ENCODE data around the gene EFEMP1. TPM values are rescaled to one million over a fixed set of nuclear protein-coding genes. Genes with fewer than 3 reads are reported as not detected.
"Not testable (repeated sequence)": the region's sequence is repeated elsewhere in the genome, so short reads cannot be mapped to it uniquely, and the experiment has no call there.

The EFEMP1 gene
- total RNA-seq, 4 donors from 2014 or later: 113 to 253 (median 137) TPM

GRCh38 chr2:55827855-55828254, 95.7 kb downstream of the EFEMP1 start:
- H3K27ac ChIP-seq: no peak overlapping the region

GRCh38 chr2:55827428-55827827, 96.2 kb downstream of the EFEMP1 start:
- H3K4me3 ChIP-seq; H3K9me3 ChIP-seq; H3K4me1 ChIP-seq; H3K36me3 ChIP-seq; H3K27ac ChIP-seq; DNase-seq (ENCODE audit: low spot score in 2 of 2); H3K27me3 ChIP-seq: not testable (repeated sequence)
- 86 to 94% methylated on average over 2 of the region's 2 CpGs for WGBS, 2 donors

More at GRCh38 chr2:55827855-55828254, 95.7 kb downstream of the EFEMP1 start:
- no peaks in the 10 kb centered on the region for H3K4me1 ChIP-seq
- no peak for TF ChIP-seq POLR2A (IDR thresholded peaks at IDR 0.05)
- no peak for TF ChIP-seq CTCF (IDR thresholded peaks at IDR 0.05)
- TF ChIP-seq EP300 (IDR thresholded peaks at IDR 0.05): no peak
- H3K27me3 ChIP-seq: no peaks in the 10 kb centered on the region
- H3K9me3 ChIP-seq: peaks cover 0 to 2% (median 0%) of the 10 kb centered on the region in 4 donors
- no peak overlapping the region for H3K4me3 ChIP-seq
- DNase-seq (ENCODE audit: low spot score in 2 of 2): no peak
- WGBS, 2 donors: 88 to 89% methylated on average over 1 of the region's 1 CpG
- H3K36me3 ChIP-seq: no peaks in the 10 kb centered on the region

DNA sequence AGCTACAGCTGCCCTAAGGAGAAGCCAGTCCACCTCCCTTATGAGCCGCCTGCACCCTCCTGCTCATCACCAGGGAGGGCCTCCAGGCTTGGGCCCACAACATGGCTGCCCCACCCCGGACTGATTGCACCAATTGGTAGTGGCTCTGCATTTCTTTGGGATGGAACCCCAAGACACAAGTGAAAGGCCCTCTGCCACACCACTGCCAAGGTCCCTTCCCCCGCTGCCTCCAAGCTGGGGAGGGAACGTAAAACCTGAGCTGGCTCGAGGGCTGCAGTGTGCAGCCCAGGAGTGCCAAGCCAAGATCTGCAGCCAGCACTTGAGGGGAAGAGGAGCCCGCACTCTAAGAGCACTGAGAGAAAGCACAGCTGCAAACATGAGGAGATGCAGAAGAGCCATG, 97.3 kb downstream of the EFEMP1 start:
- no peak overlapping the region for H3K4me3 ChIP-seq
- no peaks in the 10 kb centered on the region for H3K9me3 ChIP-seq
- no peak overlapping the region for H3K27ac ChIP-seq
- H3K4me1 ChIP-seq: no peaks in the 10 kb centered on the region
- no peaks in the 10 kb centered on the region for H3K27me3 ChIP-seq
- 86 to 96% methylated on average over 6 of the region's 6 CpGs for WGBS, 2 donors
- no peak for DNase-seq (ENCODE audit: low spot score in 2 of 2)
- TF ChIP-seq CTCF (IDR thresholded peaks at IDR 0.05) (no peak), EP300 (IDR thresholded peaks at IDR 0.05) (no peak)
- no peaks in the 10 kb centered on the region for H3K36me3 ChIP-seq

- Histone ChIP-seq H3K9me3 (no peaks in the 10 kb centered on the region), H3K36me3 (no peaks in the 10 kb centered on the region), H3K4me3 (no peak overlapping the region), H3K27ac (no peak overlapping the region), H3K27me3 (no peaks in the 10 kb centered on the region), H3K4me1 (no peaks in the 10 kb centered on the region)
- 94% methylated on average over 9 to 11 of the region's 14 CpGs for WGBS, 2 donors
- no peak for DNase-seq (ENCODE audit: low spot score in 2 of 2)
- TF ChIP-seq POLR2A (IDR thresholded peaks at IDR 0.05) (no peak), EP300 (IDR thresholded peaks at IDR 0.05) (no peak), CTCF (IDR thresholded peaks at IDR 0.05) (no peak)
Observed at GRCh38 chr2:55824551-55825096, 99.0 kb downstream of the EFEMP1 start.

Other genes starting within 250 kb of the EFEMP1 start
- 10 to 100 TPM; 11.6 to 21.4 (median 16.1) TPM for gene PNPT1, start 229.9 kb downstream of the EFEMP1 start, total RNA-seq

Measured in tibial nerve (tissue), 4 donors.